Measurements from ENCODE around the gene NUAK1.

NUAK1 gene

GRCh38 chr12:106113824-106114446 is 24.8 kb downstream of the NUAK1 start:
- TF ChIP-seq TOX (CRISPR knock-in tag; IDR thresholded peaks at IDR 0.05; ENCODE audit: borderline replicate concordance) (no peak), ISL1 (CRISPR knock-in tag; IDR thresholded peaks at IDR 0.05) (no peak), ZNF565 (CRISPR knock-in tag; conservative IDR thresholded peaks at IDR 0.05; ENCODE audit: low read depth) (no peak), ESRRG (CRISPR knock-in tag; IDR thresholded peaks at IDR 0.05) (no peak), SNAI2 (CRISPR knock-in tag; IDR thresholded peaks at IDR 0.05) (no peak), ZFP30 (CRISPR knock-in tag; IDR thresholded peaks at IDR 0.05) (no peak), ZNF8 (CRISPR knock-in tag; IDR thresholded peaks at IDR 0.05) (no peak), ARNTL (CRISPR knock-in tag; IDR thresholded peaks at IDR 0.05; ENCODE audit: borderline replicate concordance, low read depth) (no peak), ZC3H10 (CRISPR knock-in tag; IDR thresholded peaks at IDR 0.05) (no peak), ZFP3 (CRISPR knock-in tag; IDR thresholded peaks at IDR 0.05) (no peak), OSR1 (CRISPR knock-in tag; IDR thresholded peaks at IDR 0.05) (no peak), PPARA (CRISPR knock-in tag; IDR thresholded peaks at IDR 0.05; ENCODE audit: borderline replicate concordance) (no peak), GLIS3 (CRISPR knock-in tag; IDR thresholded peaks at IDR 0.05) (no peak), TCF4 (CRISPR knock-in tag; IDR thresholded peaks at IDR 0.05; ENCODE audit: borderline replicate concordance) (no peak), CSDC2 (CRISPR knock-in tag; IDR thresholded peaks at IDR 0.05) (no peak)
- TF ChIP-seq, protein P1, sequence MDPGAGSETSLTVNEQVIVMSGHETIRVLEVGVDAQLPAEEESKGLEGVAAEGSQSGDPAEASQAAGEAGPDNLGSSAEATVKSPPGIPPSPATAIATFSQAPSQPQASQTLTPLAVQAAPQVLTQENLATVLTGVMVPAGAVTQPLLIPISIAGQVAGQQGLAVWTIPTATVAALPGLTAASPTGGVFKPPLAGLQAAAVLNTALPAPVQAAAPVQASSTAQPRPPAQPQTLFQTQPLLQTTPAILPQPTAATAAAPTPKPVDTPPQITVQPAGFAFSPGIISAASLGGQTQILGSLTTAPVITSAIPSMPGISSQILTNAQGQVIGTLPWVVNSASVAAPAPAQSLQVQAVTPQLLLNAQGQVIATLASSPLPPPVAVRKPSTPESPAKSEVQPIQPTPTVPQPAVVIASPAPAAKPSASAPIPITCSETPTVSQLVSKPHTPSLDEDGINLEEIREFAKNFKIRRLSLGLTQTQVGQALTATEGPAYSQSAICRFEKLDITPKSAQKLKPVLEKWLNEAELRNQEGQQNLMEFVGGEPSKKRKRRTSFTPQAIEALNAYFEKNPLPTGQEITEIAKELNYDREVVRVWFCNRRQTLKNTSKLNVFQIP (CRISPR knock-in tag; IDR thresholded peaks at IDR 0.05; ENCODE audit: borderline replicate concordance, low read depth), result no peak
- TF ChIP-seq, protein P2, sequence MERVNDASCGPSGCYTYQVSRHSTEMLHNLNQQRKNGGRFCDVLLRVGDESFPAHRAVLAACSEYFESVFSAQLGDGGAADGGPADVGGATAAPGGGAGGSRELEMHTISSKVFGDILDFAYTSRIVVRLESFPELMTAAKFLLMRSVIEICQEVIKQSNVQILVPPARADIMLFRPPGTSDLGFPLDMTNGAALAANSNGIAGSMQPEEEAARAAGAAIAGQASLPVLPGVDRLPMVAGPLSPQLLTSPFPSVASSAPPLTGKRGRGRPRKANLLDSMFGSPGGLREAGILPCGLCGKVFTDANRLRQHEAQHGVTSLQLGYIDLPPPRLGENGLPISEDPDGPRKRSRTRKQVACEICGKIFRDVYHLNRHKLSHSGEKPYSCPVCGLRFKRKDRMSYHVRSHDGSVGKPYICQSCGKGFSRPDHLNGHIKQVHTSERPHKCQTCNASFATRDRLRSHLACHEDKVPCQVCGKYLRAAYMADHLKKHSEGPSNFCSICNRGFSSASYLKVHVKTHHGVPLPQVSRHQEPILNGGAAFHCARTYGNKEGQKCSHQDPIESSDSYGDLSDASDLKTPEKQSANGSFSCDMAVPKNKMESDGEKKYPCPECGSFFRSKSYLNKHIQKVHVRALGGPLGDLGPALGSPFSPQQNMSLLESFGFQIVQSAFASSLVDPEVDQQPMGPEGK (CRISPR knock-in tag; IDR thresholded peaks at IDR 0.05; ENCODE audit: borderline replicate concordance), result no peak
- TF ChIP-seq, protein P3, sequence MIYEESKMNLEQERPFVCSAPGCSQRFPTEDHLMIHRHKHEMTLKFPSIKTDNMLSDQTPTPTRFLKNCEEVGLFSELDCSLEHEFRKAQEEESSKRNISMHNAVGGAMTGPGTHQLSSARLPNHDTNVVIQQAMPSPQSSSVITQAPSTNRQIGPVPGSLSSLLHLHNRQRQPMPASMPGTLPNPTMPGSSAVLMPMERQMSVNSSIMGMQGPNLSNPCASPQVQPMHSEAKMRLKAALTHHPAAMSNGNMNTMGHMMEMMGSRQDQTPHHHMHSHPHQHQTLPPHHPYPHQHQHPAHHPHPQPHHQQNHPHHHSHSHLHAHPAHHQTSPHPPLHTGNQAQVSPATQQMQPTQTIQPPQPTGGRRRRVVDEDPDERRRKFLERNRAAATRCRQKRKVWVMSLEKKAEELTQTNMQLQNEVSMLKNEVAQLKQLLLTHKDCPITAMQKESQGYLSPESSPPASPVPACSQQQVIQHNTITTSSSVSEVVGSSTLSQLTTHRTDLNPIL (CRISPR knock-in tag; IDR thresholded peaks at IDR 0.05; ENCODE audit: low read depth), result no peak
- ATAC-seq, result no peak; the same call in 2 of the 3 replicates

- TF ChIP-seq PPARA (CRISPR knock-in tag; IDR thresholded peaks at IDR 0.05; ENCODE audit: borderline replicate concordance) (no peak), ISL1 (CRISPR knock-in tag; IDR thresholded peaks at IDR 0.05) (no peak), SNAI2 (CRISPR knock-in tag; IDR thresholded peaks at IDR 0.05) (no peak), ZFP30 (CRISPR knock-in tag; IDR thresholded peaks at IDR 0.05) (no peak), TOX (CRISPR knock-in tag; IDR thresholded peaks at IDR 0.05; ENCODE audit: borderline replicate concordance) (no peak), ZNF565 (CRISPR knock-in tag; conservative IDR thresholded peaks at IDR 0.05; ENCODE audit: low read depth) (no peak), ZC3H10 (CRISPR knock-in tag; IDR thresholded peaks at IDR 0.05) (no peak), ZFP3 (CRISPR knock-in tag; IDR thresholded peaks at IDR 0.05) (no peak)
- TF ChIP-seq, protein P2 (CRISPR knock-in tag; IDR thresholded peaks at IDR 0.05; ENCODE audit: borderline replicate concordance), result no peak
- TF ChIP-seq, protein P3 (CRISPR knock-in tag; IDR thresholded peaks at IDR 0.05; ENCODE audit: low read depth), result no peak
- TF ChIP-seq, protein P1 (CRISPR knock-in tag; IDR thresholded peaks at IDR 0.05; ENCODE audit: borderline replicate concordance, low read depth), result no peak
- no peak for ATAC-seq
Observed at GRCh38 chr12:106113446-106113823, 25.3 kb downstream of the NUAK1 start.

DNA sequence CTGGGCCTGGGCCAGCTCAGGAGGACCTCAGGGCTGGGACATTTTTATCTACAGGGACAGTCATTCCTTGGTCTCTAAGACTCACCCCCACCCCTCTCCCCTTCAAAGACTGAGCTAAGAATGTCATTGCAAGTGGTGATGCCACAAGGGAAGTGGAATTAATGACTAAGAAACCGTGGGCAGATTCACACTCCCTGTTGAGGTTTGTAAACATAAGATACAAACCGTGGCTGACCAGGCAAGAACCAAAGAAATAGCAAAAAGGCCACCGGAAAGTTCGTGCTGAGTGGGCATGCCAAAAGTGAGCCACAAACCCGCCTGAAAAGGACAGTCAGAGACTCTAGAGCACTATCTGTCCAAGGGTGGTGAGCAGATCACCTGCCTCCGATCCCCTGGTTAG is 25.7 kb downstream of the NUAK1 start:
- no peak; the same call in 2 of the 3 replicates for ATAC-seq
- TF ChIP-seq, protein P4, sequence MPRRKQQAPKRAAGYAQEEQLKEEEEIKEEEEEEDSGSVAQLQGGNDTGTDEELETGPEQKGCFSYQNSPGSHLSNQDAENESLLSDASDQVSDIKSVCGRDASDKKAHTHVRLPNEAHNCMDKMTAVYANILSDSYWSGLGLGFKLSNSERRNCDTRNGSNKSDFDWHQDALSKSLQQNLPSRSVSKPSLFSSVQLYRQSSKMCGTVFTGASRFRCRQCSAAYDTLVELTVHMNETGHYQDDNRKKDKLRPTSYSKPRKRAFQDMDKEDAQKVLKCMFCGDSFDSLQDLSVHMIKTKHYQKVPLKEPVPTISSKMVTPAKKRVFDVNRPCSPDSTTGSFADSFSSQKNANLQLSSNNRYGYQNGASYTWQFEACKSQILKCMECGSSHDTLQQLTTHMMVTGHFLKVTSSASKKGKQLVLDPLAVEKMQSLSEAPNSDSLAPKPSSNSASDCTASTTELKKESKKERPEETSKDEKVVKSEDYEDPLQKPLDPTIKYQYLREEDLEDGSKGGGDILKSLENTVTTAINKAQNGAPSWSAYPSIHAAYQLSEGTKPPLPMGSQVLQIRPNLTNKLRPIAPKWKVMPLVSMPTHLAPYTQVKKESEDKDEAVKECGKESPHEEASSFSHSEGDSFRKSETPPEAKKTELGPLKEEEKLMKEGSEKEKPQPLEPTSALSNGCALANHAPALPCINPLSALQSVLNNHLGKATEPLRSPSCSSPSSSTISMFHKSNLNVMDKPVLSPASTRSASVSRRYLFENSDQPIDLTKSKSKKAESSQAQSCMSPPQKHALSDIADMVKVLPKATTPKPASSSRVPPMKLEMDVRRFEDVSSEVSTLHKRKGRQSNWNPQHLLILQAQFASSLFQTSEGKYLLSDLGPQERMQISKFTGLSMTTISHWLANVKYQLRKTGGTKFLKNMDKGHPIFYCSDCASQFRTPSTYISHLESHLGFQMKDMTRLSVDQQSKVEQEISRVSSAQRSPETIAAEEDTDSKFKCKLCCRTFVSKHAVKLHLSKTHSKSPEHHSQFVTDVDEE (CRISPR knock-in tag; IDR thresholded peaks at IDR 0.05), result no peak
- TF ChIP-seq SNAI2 (CRISPR knock-in tag; IDR thresholded peaks at IDR 0.05) (no peak), BACH2 (CRISPR knock-in tag; IDR thresholded peaks at IDR 0.05; ENCODE audit: borderline replicate concordance) (no peak), ZNF70 (CRISPR knock-in tag; IDR thresholded peaks at IDR 0.05) (no peak), ZNF8 (CRISPR knock-in tag; IDR thresholded peaks at IDR 0.05) (no peak), ZNF565 (CRISPR knock-in tag; conservative IDR thresholded peaks at IDR 0.05; ENCODE audit: low read depth) (no peak), CSDC2 (CRISPR knock-in tag; IDR thresholded peaks at IDR 0.05) (no peak), GLIS3 (CRISPR knock-in tag; IDR thresholded peaks at IDR 0.05) (no peak), OSR1 (CRISPR knock-in tag; IDR thresholded peaks at IDR 0.05) (no peak), ZFP3 (CRISPR knock-in tag; IDR thresholded peaks at IDR 0.05) (no peak)

Measured in SK-N-SH treated with all-trans-retinoic acid at 6 μM for 48 hours (cell line).